B cell (primary cell): Measurements from ENCODE around the gene IL10. TPM values are rescaled to one million over a fixed set of nuclear protein-coding genes. Genes with fewer than 3 reads are reported as not detected.

Experiments
- ATAC-seq: fragments of 200-7000 bp; cut with Tn5 transposase; one replicate; pipeline ENCODE4 v1.10.0; 2021; ENCODE audit warnings: low read depth, mild to moderate bottlenecking, moderate number of reproducible peaks, moderate library complexity
- CTCF ChIA-PET: fragments of 350-600 bp; sonication (Branson Sonifier 250); formaldehyde crosslinking; loops from one replicate; lab custom pipeline; 2021; ENCODE audit warnings: antibody characterized with exemption, inconsistent platforms; lab: Charles Lee
- POLR2A ChIA-PET: fragments of 350-600 bp; sonication (Branson Sonifier 250); formaldehyde crosslinking; loops from one replicate; lab custom pipeline; 2021; ENCODE audit warnings: antibody characterized with exemption; lab: Charles Lee
- DNase-seq: peaks from one replicate; pipeline ENCODE4 v3.0.0; 2013
- H2AFZ ChIP-seq: 2 replicates; pipeline ENCODE4 v1.6.1; 2012; ENCODE audit warnings: mild to moderate bottlenecking, low read depth, low read length; ENCODE audit not compliant: insufficient read depth, poor library complexity, severe bottlenecking
- H3K27ac ChIP-seq, 2 donors: 1 replicate in 1 of 2; 2 replicates in 1 of 2; pipeline ENCODE4 v1.5.1; 2012 to 2013; ENCODE audit warnings: low read length in 2 of 2, mild to moderate bottlenecking in 2 of 2, moderate library complexity in 1 of 2
- H3K27me3 ChIP-seq, 4 experiments: fragments of 200-600 bp in 1 of 4; sonication (generic) in 1 of 4; replicated peaks in 1 of 4; 1 replicate in 2 of 4; 2 replicates in 2 of 4; pipeline versions ENCODE4 v1.6.1 to v1.7.0; 2013 to 2016; ENCODE audit warnings: low read length in 3 of 4, mild to moderate bottlenecking in 2 of 4, mixed read lengths in 1 of 4, moderate library complexity in 1 of 4; ENCODE audit not compliant: insufficient read depth in 4 of 4, control insufficient read depth in 3 of 4; ENCODE audit errors: control extremely low read depth in 1 of 4
- H3K36me3 ChIP-seq, 2 experiments: replicated peaks in 1 of 2; 1 replicate in 1 of 2; 2 replicates in 1 of 2; pipeline versions ENCODE4 v1.6.1 to v1.7.1; 2013; ENCODE audit warnings: low read length in 1 of 2; ENCODE audit not compliant: insufficient read depth in 2 of 2, control insufficient read depth in 1 of 2; ENCODE audit errors: control extremely low read depth in 1 of 2, extremely low read depth in 1 of 2
- H3K4me1 ChIP-seq, 2 donors: fragments of 200-600 bp in 1 of 2; sonication (generic) in 1 of 2; 1 replicate in 1 of 2; 2 replicates in 1 of 2; pipeline versions ENCODE4 v1.5.1 to v1.6.1; 2013 to 2017; ENCODE audit warnings: low read length in 2 of 2; ENCODE audit not compliant: control insufficient read depth in 2 of 2, insufficient read depth in 2 of 2
- H3K4me2 ChIP-seq: replicated peaks from 2 replicates; pipeline ENCODE3; 2012; ENCODE audit warnings: mild to moderate bottlenecking, low read depth, low read length; ENCODE audit not compliant: poor library complexity, severe bottlenecking
- H3K4me3 ChIP-seq, 5 experiments: fragments of 200-600 bp in 1 of 5; sonication (generic) in 1 of 5; 1 replicate in 3 of 5; 2 replicates in 2 of 5; pipeline versions ENCODE4 v1.5.1 to v1.7.0; 2011 to 2016; ENCODE audit warnings: low read length in 4 of 5, mild to moderate bottlenecking in 4 of 5, low read depth in 2 of 5, control low read depth in 1 of 5, moderate library complexity in 1 of 5; ENCODE audit not compliant: insufficient read depth in 1 of 5; ENCODE audit errors: control extremely low read depth in 1 of 5, extremely low read depth in 1 of 5
- H3K79me2 ChIP-seq: fragments of 200-600 bp; sonication (generic); one replicate; pipeline ENCODE4 v1.6.0; 2016; ENCODE audit warnings: low read length; ENCODE audit not compliant: control insufficient read depth, insufficient read depth
- H3K9ac ChIP-seq: fragments of 200-600 bp; sonication (generic); 2 replicates; pipeline ENCODE4 v1.6.1; 2017; ENCODE audit warnings: mild to moderate bottlenecking, low read length, moderate library complexity
- H3K9me3 ChIP-seq, 3 donors: one replicate each; pipeline versions ENCODE4 v1.6.1 to v1.7.1; 2013; ENCODE audit warnings: low read length in 2 of 3; ENCODE audit not compliant: control insufficient read depth in 2 of 3, insufficient read depth in 1 of 3; ENCODE audit errors: control extremely low read depth in 1 of 3
- H4K20me1 ChIP-seq: 2 replicates; pipeline ENCODE4 v1.6.0; 2012; ENCODE audit warnings: mild to moderate bottlenecking, low read length; ENCODE audit not compliant: insufficient read depth, control insufficient read depth, poor library complexity, severe bottlenecking
- H3K27ac Mint-ChIP-seq: one replicate; pipeline ENCODE4 v1.8.0; 2021; ENCODE audit warnings: mixed read lengths
- H3K27me3 Mint-ChIP-seq: one replicate; pipeline ENCODE4 v1.8.0; 2021; ENCODE audit warnings: mixed read lengths
- H3K4me1 Mint-ChIP-seq: one replicate; pipeline ENCODE4 v1.8.0; 2021; ENCODE audit warnings: mixed read lengths
- H3K4me3 Mint-ChIP-seq: one replicate; pipeline ENCODE4 v1.8.0; 2021; ENCODE audit warnings: mixed read lengths
- H3K9me3 Mint-ChIP-seq: one replicate; pipeline ENCODE4 v1.8.0; 2022; ENCODE audit warnings: mixed read lengths; ENCODE audit not compliant: insufficient read depth
- EZH2 ChIP-seq: IDR thresholded peaks from 2 replicates; pipeline ENCODE4 v1.6.1; 2012; ENCODE audit warnings: borderline replicate concordance, low read depth, mild to moderate bottlenecking, moderate library complexity, low read length; ENCODE audit not compliant: insufficient read depth, poor library complexity, severe bottlenecking
- WGBS: methylation state at CpG from one replicate; pipeline ENCODE4 v1.1.5; 2013; ENCODE audit warnings: missing lambda C conversion rate; ENCODE audit not compliant: insufficient coverage; 5-methylcytosine and 5-hydroxymethylcytosine counted together
- intact Hi-C: fragments of 100-400 bp; cut with micrococcal nuclease; formaldehyde crosslinking; loops from one replicate; pipeline ENCODE4 v1.10.0; 2022
- polyA plus RNA-seq: library from polyadenylated mRNA; depleted of rRNA; stranded (reverse); fragments of >200 nt; gene quantifications from 2 replicates; pipeline ENCODE4 v1.2.3, GENCODE V29; 2012
- total RNA-seq, 2 donors: library from RNA; stranded (reverse); fragments of 120-200 nt in 1 of 2; gene quantifications; 1 replicate in 1 of 2; 2 replicates in 1 of 2; pipeline versions ENCODE4 v1.2.3 to v1.2.4, GENCODE V29; 2013 to 2022
- TF ChIP-seq, protein P1 (sequence below): fragments of 200-600 bp; IDR thresholded peaks from one replicate; pipeline ENCODE4 v1.8.0; 2022; ENCODE audit warnings: antibody characterized with exemption, mild to moderate bottlenecking

The IL10 gene
- total and polyA plus RNA-seq, 2 donors (not counting 1 experiment from before 2014, with no cell fraction given), result 0.37 to 0.69 TPM

GRCh38 chr1:206732992-206733391, 39.3 kb downstream of the IL10 start:
- Histone ChIP-seq H3K4me2 (no peak overlapping the region), H3K36me3 (peaks cover 2 to 56% of the 10 kb centered on the region in 2 experiments), H3K27ac (no peak overlapping the region), H3K9me3 (no peaks in the 10 kb centered on the region), H3K4me3 (no peak overlapping the region), H3K27me3 (no peaks in the 10 kb centered on the region), H2AFZ (no peak overlapping the region), H3K9ac (no peak overlapping the region), H3K79me2 (peaks cover 5% of the 10 kb centered on the region), H3K4me1 (peaks cover 5 to 24% of the 10 kb centered on the region in 2 donors), H4K20me1 (peaks cover 22% of the 10 kb centered on the region)
- Mint-ChIP-seq H3K27me3 (no peaks in the 10 kb centered on the region), H3K4me1 (peaks cover 32% of the 10 kb centered on the region), H3K9me3 (no peaks in the 10 kb centered on the region), H3K4me3 (no peak overlapping the region), H3K27ac (no peak overlapping the region)
- TF ChIP-seq EZH2, result no peak
- TF ChIP-seq, protein P1, sequence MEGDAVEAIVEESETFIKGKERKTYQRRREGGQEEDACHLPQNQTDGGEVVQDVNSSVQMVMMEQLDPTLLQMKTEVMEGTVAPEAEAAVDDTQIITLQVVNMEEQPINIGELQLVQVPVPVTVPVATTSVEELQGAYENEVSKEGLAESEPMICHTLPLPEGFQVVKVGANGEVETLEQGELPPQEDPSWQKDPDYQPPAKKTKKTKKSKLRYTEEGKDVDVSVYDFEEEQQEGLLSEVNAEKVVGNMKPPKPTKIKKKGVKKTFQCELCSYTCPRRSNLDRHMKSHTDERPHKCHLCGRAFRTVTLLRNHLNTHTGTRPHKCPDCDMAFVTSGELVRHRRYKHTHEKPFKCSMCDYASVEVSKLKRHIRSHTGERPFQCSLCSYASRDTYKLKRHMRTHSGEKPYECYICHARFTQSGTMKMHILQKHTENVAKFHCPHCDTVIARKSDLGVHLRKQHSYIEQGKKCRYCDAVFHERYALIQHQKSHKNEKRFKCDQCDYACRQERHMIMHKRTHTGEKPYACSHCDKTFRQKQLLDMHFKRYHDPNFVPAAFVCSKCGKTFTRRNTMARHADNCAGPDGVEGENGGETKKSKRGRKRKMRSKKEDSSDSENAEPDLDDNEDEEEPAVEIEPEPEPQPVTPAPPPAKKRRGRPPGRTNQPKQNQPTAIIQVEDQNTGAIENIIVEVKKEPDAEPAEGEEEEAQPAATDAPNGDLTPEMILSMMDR, result no peak
- ChIA-PET CTCF (interaction anchor here (0.7 to 9.2 kb wide), 10 partner anchors 10 to 249 kb away, joined by 3 to 278 read pairs (median 36); no protein-coding TSS in a partner anchor), POLR2A (no interaction called here)
- DNase-seq (no peak), ATAC-seq (no peak)
- WGBS, result 91% methylated on average over 7 of the region's 11 CpGs
- intact Hi-C loops, result no loop called here

- Mint-ChIP-seq H3K4me1 (peaks cover 30% of the 10 kb centered on the region), H3K4me3 (no peak overlapping the region), H3K27me3 (no peaks in the 10 kb centered on the region), H3K27ac (no peak overlapping the region), H3K9me3 (no peaks in the 10 kb centered on the region)
- ATAC-seq (no peak), DNase-seq (no peak)
- Histone ChIP-seq H4K20me1 (peaks cover 27% of the 10 kb centered on the region), H3K79me2 (peaks cover 10% of the 10 kb centered on the region), H2AFZ (no peak overlapping the region), H3K9me3 (no peaks in the 10 kb centered on the region), H3K27ac (no peak overlapping the region), H3K4me3 (no peak overlapping the region), H3K9ac (no peak overlapping the region), H3K4me1 (peaks cover 4 to 26% of the 10 kb centered on the region in 2 donors), H3K27me3 (no peaks in the 10 kb centered on the region), H3K4me2 (no peak overlapping the region), H3K36me3 (peaks cover 2 to 56% of the 10 kb centered on the region in 2 experiments)
- TF ChIP-seq, protein P1, result no peak
- TF ChIP-seq EZH2, result no peak
- ChIA-PET CTCF (interaction anchor here (1.3 to 9.2 kb wide), 8 partner anchors 10 to 249 kb away, joined by 4 to 278 read pairs (median 44); no protein-coding TSS in a partner anchor), POLR2A (no interaction called here)
- 97% methylated on average over 10 of the region's 11 CpGs for WGBS
- intact Hi-C loops, result no loop called here
These were observed 39.8 kb downstream of the IL10 start for GRCh38 chr1:206732508-206732907.
